CD4-positive, CD25-positive, alpha-beta regulatory T cell (primary cell): ENCODE results near the gene CDKN2D. TPM values are rescaled to one million over a fixed set of nuclear protein-coding genes. Genes with fewer than 3 reads are reported as not detected.

ENCODE experiments used
- ATAC-seq, 2 donors: fragments of 150-1000 bp; cut with Tn5 transposase; one replicate each; pipeline ENCODE4 v1.10.0; 2021; ENCODE audit warnings: low read depth in 2 of 2, moderate number of reproducible peaks in 2 of 2, moderate library complexity in 1 of 2
- DNase-seq, 3 donors: peaks; one replicate each; pipeline versions ENCODE4 v3.0.0 to v3.0.0-alpha.2; 2012 to 2022; ENCODE audit warnings: mixed read lengths in 1 of 3
- H3K27ac ChIP-seq: one replicate; pipeline ENCODE4 v1.7.0; 2013; ENCODE audit warnings: mild to moderate bottlenecking, low read length; ENCODE audit not compliant: insufficient read depth, poor library complexity, severe bottlenecking
- H3K27me3 ChIP-seq: one replicate; pipeline ENCODE4 v1.7.0; 2013; ENCODE audit warnings: low read length; ENCODE audit not compliant: control insufficient read depth, insufficient read depth
- H3K36me3 ChIP-seq: one replicate; pipeline ENCODE4 v1.7.0; 2013; ENCODE audit warnings: mild to moderate bottlenecking, low read length, moderate library complexity; ENCODE audit not compliant: control insufficient read depth, insufficient read depth
- H3K4me1 ChIP-seq: 2 replicates; pipeline ENCODE4 v1.7.0; 2013; ENCODE audit warnings: mild to moderate bottlenecking, low read length; ENCODE audit not compliant: insufficient read depth, control insufficient read depth, poor library complexity, severe bottlenecking
- H3K4me3 ChIP-seq: one replicate; pipeline ENCODE4 v1.7.0; 2013; ENCODE audit warnings: low read depth, mild to moderate bottlenecking, low read length, moderate library complexity
- H3K9me3 ChIP-seq, 2 experiments: 1 replicate in 1 of 2; 2 replicates in 1 of 2; pipeline ENCODE4 v1.7.0; 2013; ENCODE audit warnings: low read length in 2 of 2, mild to moderate bottlenecking in 1 of 2, moderate library complexity in 1 of 2; ENCODE audit not compliant: control insufficient read depth in 2 of 2
- H3K27ac Mint-ChIP-seq, 3 donors: one replicate each; pipeline ENCODE4 v1.8.0; 2020 to 2022; ENCODE audit warnings: mild to moderate bottlenecking in 3 of 3, mixed read lengths in 3 of 3, moderate library complexity in 2 of 3
- H3K27me3 Mint-ChIP-seq: one replicate; pipeline ENCODE4 v1.8.0; 2022; ENCODE audit warnings: mild to moderate bottlenecking, mixed read lengths
- H3K36me3 Mint-ChIP-seq: one replicate; pipeline ENCODE4 v1.8.0; 2020; ENCODE audit warnings: mixed read lengths
- H3K4me1 Mint-ChIP-seq, 4 donors: one replicate each; pipeline ENCODE4 v1.8.0; 2020 to 2022; ENCODE audit warnings: mixed read lengths in 4 of 4, mild to moderate bottlenecking in 1 of 4
- H3K4me3 Mint-ChIP-seq, 4 donors: one replicate each; pipeline ENCODE4 v1.8.0; 2020 to 2022; ENCODE audit warnings: mild to moderate bottlenecking in 4 of 4, mixed read lengths in 4 of 4, moderate library complexity in 3 of 4
- H3K9me3 Mint-ChIP-seq, 7 donors: one replicate each; pipeline ENCODE4 v1.8.0; 2020 to 2022; ENCODE audit warnings: mixed read lengths in 7 of 7, mild to moderate bottlenecking in 3 of 7, moderate library complexity in 2 of 7
- polyA plus RNA-seq, 4 donors: library from polyadenylated mRNA; unstranded; fragments of 300-500 nt; fragmentation: Illumina TruSeq; gene quantifications; one replicate each; pipeline ENCODE4 v1.2.3, GENCODE V29; 2021
- total RNA-seq: library from RNA; stranded (reverse); gene quantifications from one replicate; pipeline ENCODE4 v1.2.3, GENCODE V29; 2022

CDKN2D gene
- total and polyA plus RNA-seq, 5 donors from 2014 or later: 57.0 to 125 (median 112) TPM

DNA sequence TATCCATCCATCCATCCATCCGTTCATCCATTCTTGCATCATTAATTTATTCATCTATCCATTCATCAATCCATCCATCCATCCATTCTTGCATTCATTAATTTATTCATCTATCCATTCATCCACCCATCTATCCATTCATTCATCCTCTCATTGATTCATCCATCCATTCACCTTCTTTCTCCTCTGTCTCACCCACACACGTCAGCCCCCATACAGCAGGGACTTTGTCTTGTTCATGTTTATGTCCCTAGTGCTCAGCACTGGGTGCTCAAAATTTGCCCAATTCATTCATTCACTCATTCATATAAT is 19.0 kb upstream of the CDKN2D start:
- H3K36me3 ChIP-seq: no peaks in the 10 kb centered on the region
- H3K27ac ChIP-seq: no peak overlapping the region
- ATAC-seq: no peak
- peaks cover 5% of the 10 kb centered on the region for H3K27me3 ChIP-seq
- peak overlapping the region in 1 of 4 donors; percentile 2 for H3K4me3 Mint-ChIP-seq
- peak overlapping the region in 1 of 3 donors; percentile 49 for H3K27ac Mint-ChIP-seq
- no peak overlapping the region for H3K4me3 ChIP-seq
- H3K4me1 Mint-ChIP-seq: peaks cover 4 to 19% (median 9%) of the 10 kb centered on the region in 4 donors
- H3K27me3 Mint-ChIP-seq: peaks cover 10% of the 10 kb centered on the region
- H3K9me3 ChIP-seq: no peaks in the 10 kb centered on the region
- H3K36me3 Mint-ChIP-seq: no peaks in the 10 kb centered on the region
- H3K9me3 Mint-ChIP-seq: peaks cover 0 to 2% (median 0%) of the 10 kb centered on the region in 7 donors
- no peak for DNase-seq
- no peaks in the 10 kb centered on the region for H3K4me1 ChIP-seq

DNA sequence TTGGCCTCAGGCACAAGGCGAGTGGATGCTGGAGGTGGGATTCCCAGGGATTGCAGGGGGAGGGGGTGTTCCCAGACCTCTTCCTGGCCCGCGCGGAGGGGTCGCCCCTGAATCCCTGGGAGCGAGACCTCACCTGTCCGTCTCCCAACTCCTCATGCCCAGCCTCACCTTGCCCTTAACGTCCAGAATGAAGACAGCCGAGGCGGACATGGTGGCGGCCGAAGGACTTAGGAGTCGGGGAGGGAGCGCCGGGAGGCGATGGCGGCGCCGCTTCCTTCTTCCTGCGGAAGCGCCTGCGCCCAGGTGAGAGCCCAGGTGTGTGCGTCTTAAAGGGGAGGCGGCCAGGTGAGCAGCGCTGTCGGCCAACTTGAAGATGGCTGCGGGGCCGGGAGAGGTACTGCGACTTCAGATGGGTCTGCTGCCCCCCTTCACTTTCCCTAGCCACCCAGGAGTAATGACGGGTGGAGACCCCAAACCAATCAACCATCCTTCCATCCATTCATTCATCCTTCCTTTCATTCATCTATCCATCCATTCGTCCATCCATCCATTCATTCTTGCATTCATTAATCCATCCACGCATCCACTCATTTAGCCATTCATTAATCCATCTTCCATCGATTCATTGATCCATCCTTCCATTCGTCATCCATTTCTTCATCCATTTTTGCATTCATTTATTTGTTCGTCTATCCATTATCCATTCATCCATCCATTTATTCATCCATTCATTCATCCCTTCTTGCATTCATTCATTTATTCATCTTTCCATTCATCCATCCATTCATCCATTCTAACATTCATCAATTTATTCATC is 18.5 kb upstream of the CDKN2D start, which contains the start of gene AP1M2:
AP1M2 (minus strand) TSS at position 291 of the 817 bp plus-strand sequence; CDS start at position 210, 81 bp downstream.
- H3K4me3 ChIP-seq: no peak within 1 kb of the TSS
- H3K36me3 Mint-ChIP-seq: no peaks in the 10 kb centered on the region
- H3K4me1 Mint-ChIP-seq: peaks cover 4 to 19% (median 9%) of the 10 kb centered on the region in 4 donors
- H3K27ac Mint-ChIP-seq: peak within 1 kb of the TSS in 2 of 3 donors; percentile 2 to 49
- H3K27me3 Mint-ChIP-seq: peaks cover 10% of the 10 kb centered on the region
- peak within 1 kb of the TSS in 1 of 4 donors; percentile 2 for H3K4me3 Mint-ChIP-seq
- H3K9me3 Mint-ChIP-seq: peaks cover 0 to 2% (median 0%) of the 10 kb centered on the region in 7 donors
- DNase-seq: no peak
- peaks cover 5% of the 10 kb centered on the region for H3K27me3 ChIP-seq
- no peak for ATAC-seq
- H3K9me3 ChIP-seq: no peaks in the 10 kb centered on the region
- H3K27ac ChIP-seq: no peak within 1 kb of the TSS
- H3K4me1 ChIP-seq: no peaks in the 10 kb centered on the region
- no peaks in the 10 kb centered on the region for H3K36me3 ChIP-seq

DNA sequence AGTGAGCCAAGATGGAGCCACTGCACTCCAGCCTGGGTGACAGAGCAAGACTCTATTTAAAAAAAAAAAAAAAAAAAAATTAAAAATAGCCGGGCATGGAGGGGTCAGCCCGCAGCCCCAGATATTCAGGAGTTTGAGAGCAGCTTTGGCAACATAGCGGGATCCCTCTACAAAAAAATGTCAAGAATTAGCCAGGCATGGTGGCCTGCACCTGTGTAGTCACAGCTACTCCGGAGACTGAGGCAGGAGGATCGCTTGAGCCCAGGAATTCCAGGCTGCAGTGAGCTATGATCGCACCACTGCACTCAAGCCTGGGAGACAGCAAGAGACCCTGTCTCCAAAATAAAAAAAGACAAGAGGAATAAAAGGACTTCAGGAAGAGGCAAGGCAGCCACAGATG is 17.6 kb upstream of the CDKN2D start:
- peaks cover 5% of the 10 kb centered on the region for H3K27me3 ChIP-seq
- no peaks in the 10 kb centered on the region for H3K36me3 Mint-ChIP-seq
- H3K27me3 Mint-ChIP-seq: peaks cover 10% of the 10 kb centered on the region
- H3K4me3 ChIP-seq: no peak overlapping the region
- no peak overlapping the region for H3K27ac Mint-ChIP-seq
- no peaks in the 10 kb centered on the region for H3K36me3 ChIP-seq
- H3K9me3 Mint-ChIP-seq: peaks cover 0 to 2% (median 0%) of the 10 kb centered on the region in 7 donors
- DNase-seq: no peak
- H3K4me1 ChIP-seq: no peaks in the 10 kb centered on the region
- no peaks in the 10 kb centered on the region for H3K9me3 ChIP-seq
- H3K4me1 Mint-ChIP-seq: peaks cover 4 to 20% (median 9%) of the 10 kb centered on the region in 4 donors
- ATAC-seq: no peak
- H3K4me3 Mint-ChIP-seq: no peak overlapping the region
- no peak overlapping the region for H3K27ac ChIP-seq

DNA sequence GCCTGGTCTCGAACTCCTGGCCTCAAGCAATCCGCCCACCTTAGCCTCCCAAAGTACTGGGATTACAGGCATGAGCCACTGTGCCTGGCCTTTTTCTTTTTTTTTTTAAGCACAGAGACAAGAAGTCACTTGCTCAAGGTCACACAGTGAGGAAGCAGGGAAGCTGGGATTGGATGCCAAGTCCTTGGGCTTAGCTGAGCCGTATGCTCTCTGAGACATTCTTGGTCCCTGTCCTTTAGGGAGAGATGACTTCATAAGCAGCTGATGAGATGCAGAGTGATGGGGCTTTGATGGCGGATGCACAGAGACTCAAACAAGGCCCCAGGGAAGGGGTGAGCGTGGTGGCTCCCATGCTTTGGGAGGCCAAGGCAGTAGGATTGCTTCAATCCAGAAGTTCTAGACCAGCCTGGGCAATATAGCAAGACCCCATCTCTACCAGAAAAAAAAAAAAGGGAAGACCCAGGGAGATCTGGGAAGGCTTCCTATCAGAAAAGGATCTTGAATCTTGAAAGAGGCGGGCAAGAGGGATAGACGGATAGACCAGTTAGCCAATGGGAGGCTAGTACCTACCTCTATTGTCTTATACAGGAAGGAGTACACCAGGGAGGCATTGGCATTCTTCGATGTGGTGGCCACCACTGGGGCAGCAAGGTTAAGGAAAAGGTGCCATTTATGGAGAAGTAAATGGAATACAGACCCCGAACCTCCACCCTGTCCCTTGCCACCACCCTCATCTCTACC is 14.4 kb upstream of the CDKN2D start:
- DNase-seq (no peak), ATAC-seq (no peak)
- H3K36me3 ChIP-seq: no peaks in the 10 kb centered on the region
- peaks cover 5% of the 10 kb centered on the region for H3K27me3 ChIP-seq
- Mint-ChIP-seq H3K27me3 (peaks cover 12% of the 10 kb centered on the region), H3K4me3 (no peak overlapping the region), H3K36me3 (no peaks in the 10 kb centered on the region), H3K9me3 (peaks cover 0 to 3% (median 0%) of the 10 kb centered on the region in 7 donors), H3K27ac (peak overlapping the region in 1 of 3 donors; percentile 67), H3K4me1 (peaks cover 8 to 26% (median 15%) of the 10 kb centered on the region in 4 donors)
- no peaks in the 10 kb centered on the region for H3K9me3 ChIP-seq
- H3K4me1 ChIP-seq: peaks cover 6% of the 10 kb centered on the region
- no peak overlapping the region for H3K4me3 ChIP-seq
- H3K27ac ChIP-seq: no peak overlapping the region

DNA sequence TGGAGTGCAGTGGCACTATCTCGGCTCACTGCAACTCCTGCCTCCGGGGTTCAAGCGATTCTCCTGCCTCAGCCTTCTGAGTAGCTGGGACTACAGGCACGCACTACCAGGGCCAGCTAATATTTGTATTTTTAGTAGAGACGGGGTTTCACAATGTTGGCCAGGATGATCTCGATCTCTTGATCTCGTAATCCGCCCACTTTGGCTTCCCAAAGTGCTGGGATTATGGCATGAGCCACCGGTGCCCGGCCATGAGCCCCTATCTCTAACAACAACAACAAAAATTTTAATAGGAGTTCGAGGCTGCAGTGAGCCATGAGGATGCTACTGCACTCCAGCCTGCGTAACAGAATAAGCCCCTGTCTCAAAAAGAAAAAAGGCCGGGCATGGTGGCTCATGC is 13.3 kb upstream of the CDKN2D start:
- Histone ChIP-seq H3K36me3 (no peaks in the 10 kb centered on the region), H3K27ac (no peak overlapping the region), H3K27me3 (no peaks in the 10 kb centered on the region), H3K9me3 (no peaks in the 10 kb centered on the region), H3K4me3 (no peak overlapping the region), H3K4me1 (peaks cover 6% of the 10 kb centered on the region)
- DNase-seq (no peak), ATAC-seq (no peak)
- no peak overlapping the region for H3K4me3 Mint-ChIP-seq
- H3K27ac Mint-ChIP-seq: no peak overlapping the region
- H3K4me1 Mint-ChIP-seq: peaks cover 4 to 19% (median 12%) of the 10 kb centered on the region in 4 donors
- peaks cover 0 to 2% (median 0%) of the 10 kb centered on the region in 7 donors for H3K9me3 Mint-ChIP-seq
- no peaks in the 10 kb centered on the region for H3K36me3 Mint-ChIP-seq
- peaks cover 6% of the 10 kb centered on the region for H3K27me3 Mint-ChIP-seq

DNA sequence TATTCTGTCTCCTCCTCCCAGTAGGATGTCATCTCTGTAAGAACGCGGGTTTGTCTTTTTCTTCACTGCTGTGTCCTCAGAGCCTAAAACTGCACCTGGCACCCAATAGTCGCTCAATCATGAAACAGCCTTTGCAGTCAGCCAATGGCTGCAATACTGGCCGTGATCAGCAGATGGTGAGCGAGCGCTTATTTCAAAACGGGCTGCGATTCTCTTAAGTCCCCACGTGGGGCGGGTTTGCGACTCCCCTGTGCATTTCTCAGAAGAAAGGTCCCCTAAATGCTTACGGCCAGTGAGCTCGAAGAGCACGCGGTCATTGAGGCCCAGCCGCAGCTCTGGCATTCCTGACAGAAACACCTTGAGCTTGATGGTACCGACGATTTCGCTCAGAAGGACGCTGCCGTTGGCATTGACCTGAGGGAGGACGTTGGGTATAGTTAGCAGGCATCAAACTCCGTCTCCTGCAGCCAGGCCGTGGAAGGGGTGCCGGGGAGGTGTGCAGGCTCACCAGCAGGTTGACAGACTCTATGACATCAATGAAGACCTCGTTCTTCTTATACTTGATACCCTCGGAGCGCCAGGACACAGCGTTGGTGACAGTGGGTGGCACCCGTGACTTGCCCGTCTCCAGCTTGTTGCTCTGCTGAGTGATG is 12.3 kb upstream of the CDKN2D start:
- H3K27me3 Mint-ChIP-seq: peaks cover 6% of the 10 kb centered on the region
- H3K36me3 ChIP-seq: no peaks in the 10 kb centered on the region
- ATAC-seq: peak; percentile 95 to 98
- H3K9me3 ChIP-seq: no peaks in the 10 kb centered on the region
- no peak overlapping the region for H3K4me3 ChIP-seq
- H3K27ac Mint-ChIP-seq: peak overlapping the region in 1 of 3 donors; percentile 12
- no peak overlapping the region for H3K27ac ChIP-seq
- H3K4me1 Mint-ChIP-seq: peaks cover 4 to 19% (median 10%) of the 10 kb centered on the region in 4 donors
- H3K27me3 ChIP-seq: no peaks in the 10 kb centered on the region
- H3K36me3 Mint-ChIP-seq: no peaks in the 10 kb centered on the region
- DNase-seq: peak; percentile 76 to 95 (median 87)
- H3K4me3 Mint-ChIP-seq: peak overlapping the region in 3 of 4 donors; percentile 7 to 57 (median 7)
- H3K4me1 ChIP-seq: peaks cover 6% of the 10 kb centered on the region
- H3K9me3 Mint-ChIP-seq: peaks cover 0 to 2% (median 0%) of the 10 kb centered on the region in 7 donors

DNA sequence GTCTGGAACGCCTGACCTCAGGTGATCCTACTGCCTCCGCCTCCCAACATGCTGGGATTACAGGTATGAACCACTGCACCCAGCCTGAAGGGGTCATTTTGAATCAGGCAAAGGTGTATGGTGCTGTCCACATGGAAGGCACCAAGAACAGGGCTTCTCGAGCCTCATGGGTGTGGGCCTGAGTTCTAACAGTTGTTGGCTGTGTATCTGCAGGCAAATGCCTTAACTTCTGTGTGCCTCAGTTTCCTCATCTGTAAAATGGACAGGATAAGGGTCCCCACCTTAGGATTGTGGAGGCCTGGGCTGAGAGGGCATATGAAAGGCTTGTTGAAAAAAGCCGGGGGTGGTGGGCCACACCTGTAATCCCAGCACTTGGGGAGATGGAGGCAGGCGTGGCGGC is 9.2 kb upstream of the CDKN2D start:
- Mint-ChIP-seq H3K36me3 (no peaks in the 10 kb centered on the region), H3K4me1 (peaks cover 4 to 7% (median 6%) of the 10 kb centered on the region in 4 donors), H3K27me3 (peaks cover 6% of the 10 kb centered on the region), H3K4me3 (no peak overlapping the region), H3K9me3 (peaks cover 0 to 2% (median 0%) of the 10 kb centered on the region in 7 donors), H3K27ac (no peak overlapping the region)
- H3K27ac ChIP-seq: no peak overlapping the region
- H3K4me3 ChIP-seq: no peak overlapping the region
- no peak for DNase-seq
- no peak for ATAC-seq
- H3K27me3 ChIP-seq: no peaks in the 10 kb centered on the region
- H3K36me3 ChIP-seq: no peaks in the 10 kb centered on the region
- peaks cover 6% of the 10 kb centered on the region for H3K4me1 ChIP-seq
- H3K9me3 ChIP-seq: no peaks in the 10 kb centered on the region
